Tibial nerve (tissue), 3 donors: ENCODE results near the gene GRB7.

ENCODE experiments used
- POLR2A ChIP-seq, 2 donors: fragments of 450-650 bp; IDR thresholded peaks; one replicate each; pipeline ENCODE4 v1.6.1; 2017; ENCODE audit warnings: antibody characterized with exemption in 2 of 2, mild to moderate bottlenecking in 2 of 2, moderate library complexity in 2 of 2
- TF ChIP-seq, protein P1 (sequence below), 5 experiments: fragments of 200-600 bp in 3 of 5; fragments of 450-650 bp in 2 of 5; sonication (generic) in 3 of 5; IDR thresholded peaks; one replicate each; pipeline ENCODE4 v1.5.1; 2016 to 2019; ENCODE audit warnings: antibody characterized with exemption in 5 of 5, mild to moderate bottlenecking in 3 of 5, moderate library complexity in 2 of 5

- TF ChIP-seq, protein P1, sequence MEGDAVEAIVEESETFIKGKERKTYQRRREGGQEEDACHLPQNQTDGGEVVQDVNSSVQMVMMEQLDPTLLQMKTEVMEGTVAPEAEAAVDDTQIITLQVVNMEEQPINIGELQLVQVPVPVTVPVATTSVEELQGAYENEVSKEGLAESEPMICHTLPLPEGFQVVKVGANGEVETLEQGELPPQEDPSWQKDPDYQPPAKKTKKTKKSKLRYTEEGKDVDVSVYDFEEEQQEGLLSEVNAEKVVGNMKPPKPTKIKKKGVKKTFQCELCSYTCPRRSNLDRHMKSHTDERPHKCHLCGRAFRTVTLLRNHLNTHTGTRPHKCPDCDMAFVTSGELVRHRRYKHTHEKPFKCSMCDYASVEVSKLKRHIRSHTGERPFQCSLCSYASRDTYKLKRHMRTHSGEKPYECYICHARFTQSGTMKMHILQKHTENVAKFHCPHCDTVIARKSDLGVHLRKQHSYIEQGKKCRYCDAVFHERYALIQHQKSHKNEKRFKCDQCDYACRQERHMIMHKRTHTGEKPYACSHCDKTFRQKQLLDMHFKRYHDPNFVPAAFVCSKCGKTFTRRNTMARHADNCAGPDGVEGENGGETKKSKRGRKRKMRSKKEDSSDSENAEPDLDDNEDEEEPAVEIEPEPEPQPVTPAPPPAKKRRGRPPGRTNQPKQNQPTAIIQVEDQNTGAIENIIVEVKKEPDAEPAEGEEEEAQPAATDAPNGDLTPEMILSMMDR (IDR thresholded peaks at IDR 0.05), result no peak
- no peak for TF ChIP-seq POLR2A (IDR thresholded peaks at IDR 0.05)
Observed at GRCh38 chr17:39697961-39698360, 39.8 kb upstream of the GRB7 start.
